IMR-90 (cell line): Measurements from ENCODE around the gene ITPKB. TPM values are rescaled to one million over a fixed set of nuclear protein-coding genes. Genes with fewer than 3 reads are reported as not detected.

Source experiments
- ATAC-seq: fragments of 200-7000 bp; cut with Tn5 transposase; 2 replicates; pipeline ENCODE4 v1.9.1; 2020; ENCODE audit warnings: low read depth, mild to moderate bottlenecking, moderate library complexity
- BruUV-seq: library from RNA; stranded (reverse); fragments of 400-500 nt; replicated peaks from 2 replicates; lab custom pipeline; 2021; lab: Mats Ljungman, UMichigan
- CTCF ChIA-PET: fragments of 300-600 bp; formaldehyde crosslinking; extraction: SDS; loops from one replicate; lab custom pipeline; 2021; ENCODE audit warnings: antibody characterized with exemption; lab: Yijun Ruan, JAX
- POLR2A ChIA-PET: fragments of 300-600 bp; sonication (Branson Sonifier 250); formaldehyde crosslinking; loops from one replicate; lab custom pipeline; 2022; ENCODE audit warnings: antibody characterized with exemption; ENCODE audit not compliant: unreplicated experiment; lab: Charles Lee
- DNase-seq: peaks from one replicate; pipeline ENCODE4 v3.0.0; 2013
- H2AFZ ChIP-seq: replicated peaks from 2 replicates; pipeline ENCODE3; 2013; ENCODE audit warnings: low read length, mild to moderate bottlenecking; ENCODE audit not compliant: poor library complexity
- H2AK5ac ChIP-seq: 2 replicates; pipeline ENCODE4 v1.6.1; 2013; ENCODE audit warnings: low read depth, low read length, inconsistent platforms
- H2AK9ac ChIP-seq: replicated peaks from 2 replicates; pipeline ENCODE3; 2013; ENCODE audit warnings: mild to moderate bottlenecking, low read depth, low read length, moderate library complexity; ENCODE audit not compliant: poor library complexity
- H2BK120ac ChIP-seq: 2 replicates; pipeline ENCODE4 v1.6.1; 2013; ENCODE audit warnings: low read depth, low read length, inconsistent platforms
- H2BK15ac ChIP-seq: 3 replicates; pipeline ENCODE4 v1.6.1; 2013; ENCODE audit warnings: low read depth, low read length, inconsistent platforms
- H2BK20ac ChIP-seq: 2 replicates; pipeline ENCODE4 v1.6.1; 2013; ENCODE audit warnings: low read depth, mild to moderate bottlenecking, inconsistent platforms, low read length, moderate library complexity
- H2BK5ac ChIP-seq: 2 replicates; pipeline ENCODE4 v1.6.1; 2013; ENCODE audit warnings: mild to moderate bottlenecking, low read depth, low read length, inconsistent platforms; ENCODE audit not compliant: poor library complexity, severe bottlenecking
- H3K14ac ChIP-seq: replicated peaks from 2 replicates; pipeline ENCODE4 v1.6.1; 2013; ENCODE audit warnings: low read depth, low read length, inconsistent platforms
- H3K18ac ChIP-seq: 2 replicates; pipeline ENCODE4 v1.6.1; 2013; ENCODE audit warnings: low read depth, low read length, control low read depth
- H3K23ac ChIP-seq: 2 replicates; pipeline ENCODE4 v1.6.1; 2013; ENCODE audit warnings: low read depth, low read length, inconsistent platforms
- H3K27ac ChIP-seq: 2 replicates; pipeline ENCODE4 v1.5.1; 2013; ENCODE audit warnings: mild to moderate bottlenecking, control low read depth, low read length; ENCODE audit not compliant: insufficient read depth
- H3K27me3 ChIP-seq: 2 replicates; pipeline ENCODE4 v1.6.1; 2013; ENCODE audit warnings: low read length; ENCODE audit not compliant: control insufficient read depth, insufficient read depth
- H3K36me3 ChIP-seq: 2 replicates; pipeline ENCODE4 v1.6.1; 2013; ENCODE audit warnings: low read length, mixed read lengths; ENCODE audit not compliant: control insufficient read depth, insufficient read depth
- H3K4ac ChIP-seq: 2 replicates; pipeline ENCODE4 v1.6.1; 2013; ENCODE audit warnings: low read depth, low read length, inconsistent platforms
- H3K4me1 ChIP-seq: 2 replicates; pipeline ENCODE4 v1.6.1; 2013; ENCODE audit warnings: low read length, mixed read lengths; ENCODE audit not compliant: control insufficient read depth, insufficient read depth
- H3K4me2 ChIP-seq: 2 replicates; pipeline ENCODE4 v1.6.1; 2013; ENCODE audit warnings: low read depth, mild to moderate bottlenecking, control low read depth, low read length, moderate library complexity
- H3K4me3 ChIP-seq: 2 replicates; pipeline ENCODE4 v1.5.1; 2013; ENCODE audit warnings: low read depth, mild to moderate bottlenecking, control low read depth, low read length, moderate library complexity; ENCODE audit not compliant: insufficient read depth
- H3K56ac ChIP-seq: 2 replicates; pipeline ENCODE4 v1.6.1; 2013; ENCODE audit warnings: low read length, inconsistent platforms; ENCODE audit not compliant: insufficient read depth; ENCODE audit errors: extremely low read depth
- H3K79me1 ChIP-seq, 2 experiments: 2 replicates each; pipeline ENCODE4 v1.6.1; 2013; ENCODE audit warnings: low read length in 2 of 2, inconsistent platforms in 1 of 2, low read depth in 1 of 2
- H3K9ac ChIP-seq: 2 replicates; pipeline ENCODE4 v1.6.1; 2013; ENCODE audit warnings: low read depth, low read length, control low read depth
- H3K9me1 ChIP-seq: 2 replicates; pipeline ENCODE4 v1.6.1; 2013; ENCODE audit warnings: low read length, inconsistent platforms; ENCODE audit not compliant: insufficient read depth
- H3K9me3 ChIP-seq: 2 replicates; pipeline ENCODE4 v1.6.1; 2013; ENCODE audit warnings: low read length; ENCODE audit not compliant: control insufficient read depth, insufficient read depth
- H4K20me1 ChIP-seq: 2 replicates; pipeline ENCODE4 v1.6.1; 2013; ENCODE audit warnings: low read length, inconsistent platforms; ENCODE audit not compliant: insufficient read depth
- H4K5ac ChIP-seq: 2 replicates; pipeline ENCODE4 v1.6.1; 2013; ENCODE audit warnings: mild to moderate bottlenecking, low read depth, low read length, control low read depth
- H4K8ac ChIP-seq, 2 experiments: 2 replicates each; pipeline ENCODE4 v1.6.1; 2013; ENCODE audit warnings: low read depth in 2 of 2, low read length in 2 of 2, control low read depth in 1 of 2, inconsistent platforms in 1 of 2
- H4K91ac ChIP-seq: 2 replicates; pipeline ENCODE4 v1.6.1; 2013; ENCODE audit warnings: low read depth, low read length, inconsistent platforms; ENCODE audit not compliant: insufficient read depth
- BHLHE40 ChIP-seq: fragments of 150-350 bp; IDR thresholded peaks from 2 replicates; pipeline ENCODE4 v1.6.1; 2016; ENCODE audit warnings: mild to moderate bottlenecking, low read depth, low read length
- CEBPB ChIP-seq: IDR thresholded peaks from 2 replicates; pipeline ENCODE4 v1.6.1; 2012; ENCODE audit warnings: low read depth, low read length, improper control_type of control experiment
- FOS ChIP-seq: fragments of 150-350 bp; IDR thresholded peaks from 2 replicates; pipeline ENCODE4 v1.6.1; 2016; ENCODE audit warnings: low read depth, low read length
- MAFK ChIP-seq: IDR thresholded peaks from 2 replicates; pipeline ENCODE4 v1.6.1; 2012; ENCODE audit warnings: low read depth, low read length, improper control_type of control experiment
- MAZ ChIP-seq: IDR thresholded peaks from 2 replicates; pipeline ENCODE4 v1.6.1; 2012; ENCODE audit warnings: low read depth, mild to moderate bottlenecking, low read length, improper control_type of control experiment, moderate library complexity, borderline replicate concordance
- NFE2L2 ChIP-seq: fragments of 150-350 bp; IDR thresholded peaks from 2 replicates; pipeline ENCODE4 v1.6.1; 2016; ENCODE audit warnings: low read depth, mild to moderate bottlenecking, low read length
- RFX5 ChIP-seq: IDR thresholded peaks from 2 replicates; pipeline ENCODE4 v1.8.0; 2012; ENCODE audit warnings: low read depth, mild to moderate bottlenecking, low read length, moderate library complexity
- SMC3 ChIP-seq: fragments of 150-350 bp; IDR thresholded peaks from 2 replicates; pipeline ENCODE4 v1.6.1; 2016; ENCODE audit warnings: low read depth, mild to moderate bottlenecking, antibody characterized with exemption, low read length, moderate library complexity
- WGBS, 2 experiments: methylation state at CpG; one replicate each; pipeline versions ENCODE4 v1.1.5 to v1.1.7; 2013; ENCODE audit warnings: missing lambda C conversion rate in 2 of 2; ENCODE audit not compliant: insufficient read length in 1 of 2; ENCODE audit errors: extremely low coverage in 2 of 2; 5-methylcytosine and 5-hydroxymethylcytosine counted together
- dilution Hi-C: fragments of 300-500 bp; cut with HindIII; formaldehyde crosslinking; loops from one replicate; pipeline ENCODE4 v1.14.3; 2018; ENCODE audit warnings: low sequenced_read_pairs; ENCODE audit not compliant: unreplicated experiment
- in situ Hi-C: fragments of 300-500 bp; cut with MboI; formaldehyde crosslinking; loops from 3 replicates; pipeline ENCODE4 v1.14.3; 2019; ENCODE audit warnings: low sequenced_read_pairs, inconsistent platforms, mixed read lengths
- intact Hi-C: fragments of 100-400 bp; cut with micrococcal nuclease; formaldehyde crosslinking; loops from 2 replicates; pipeline ENCODE4 v1.10.0; 2022
- polyA plus RNA-seq, 3 experiments: library from polyadenylated mRNA; depleted of rRNA; stranded (reverse); fragments of >200 nt; gene quantifications; 2 replicates each; pipeline ENCODE4 v1.2.3, GENCODE V29; 2012; ENCODE audit warnings: low replicate concordance in 1 of 3
- total RNA-seq: library from RNA; depleted of rRNA; stranded (reverse); fragments of >200 nt; gene quantifications from 2 replicates; pipeline ENCODE4 v1.2.3, GENCODE V29; 2012

ITPKB gene
- total and polyA plus RNA-seq, 2 of the 4 experiments (the other 2 are of a cell fraction), result 0.72 to 1.4 TPM

DNA sequence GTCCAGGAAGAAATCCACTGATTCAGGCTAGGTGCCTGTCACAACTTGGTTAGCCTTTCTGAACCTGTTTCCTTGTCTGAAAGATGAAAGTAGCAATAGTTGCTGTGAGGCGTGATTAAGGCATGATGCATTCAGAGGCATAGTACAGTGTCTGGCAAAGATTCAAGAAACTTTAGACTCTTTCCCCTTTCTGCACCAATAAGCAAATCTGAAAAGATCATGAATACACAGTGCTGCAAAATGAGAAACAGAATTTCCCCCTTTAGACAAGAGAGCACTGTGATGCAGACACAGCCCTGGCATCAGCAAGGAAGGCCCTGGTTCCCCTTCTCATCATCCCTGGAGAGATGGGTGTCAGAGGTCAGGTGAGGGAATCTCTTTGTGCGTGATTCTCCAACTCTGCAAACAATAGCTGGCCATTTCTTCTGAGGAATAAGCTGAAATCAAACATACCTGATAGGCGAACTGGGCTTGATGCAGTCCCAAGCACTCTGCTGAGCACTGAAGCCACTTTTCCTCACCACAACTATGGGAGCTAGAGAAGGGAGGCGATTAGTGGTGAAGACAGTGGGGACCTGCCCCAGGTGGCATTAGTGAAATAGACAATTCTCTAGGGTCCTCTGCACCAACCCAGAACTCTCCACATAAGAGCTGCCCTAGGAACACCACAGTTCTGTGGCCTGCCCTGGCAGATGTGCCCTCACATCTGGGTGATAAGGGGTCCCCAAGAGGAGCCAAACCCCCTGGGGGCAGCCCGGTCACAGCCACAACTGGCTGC, 41.7 kb downstream of the ITPKB start:
- H3K56ac ChIP-seq, result no peak overlapping the region
- no TSS peak for BruUV-seq
- TF ChIP-seq SMC3, result no peak
- peak; percentile 21; the same call in 1 of the 2 replicates for TF ChIP-seq FOS
- no peak for TF ChIP-seq BHLHE40
- peak; percentile 30; the same call in 1 of the 2 replicates for TF ChIP-seq CEBPB
- TF ChIP-seq MAZ, result no peak
- TF ChIP-seq NFE2L2, result no peak
- TF ChIP-seq MAFK, result peak; percentile 41; the same call in 1 of the 2 replicates
- no peak for TF ChIP-seq RFX5
- no peak overlapping the region for H3K4me2 ChIP-seq
- H2AK9ac ChIP-seq, result no peak overlapping the region
- WGBS, 2 experiments, result no CpG with 5 or more reads among the region's 5 CpGs
- H3K9me1 ChIP-seq, result 0 out of 2 replicates have a peak, but pooled peaks cover 9% of the 10 kb centered on the region
- H3K9me3 ChIP-seq, result no peaks in the 10 kb centered on the region
- H2AFZ ChIP-seq, result no peak overlapping the region
- peaks cover 10% of the 10 kb centered on the region; the same call in 1 of the 2 replicates for H3K4me1 ChIP-seq
- no peak overlapping the region for H2BK20ac ChIP-seq
- POLR2A ChIA-PET, result no interaction called here
- dilution Hi-C loops (no loop called here), intact Hi-C loops (no loop called here), in situ Hi-C loops (no loop called here)
- no peaks in the 10 kb centered on the region for H3K27me3 ChIP-seq
- no peak overlapping the region for H3K4me3 ChIP-seq
- no peak overlapping the region for H4K5ac ChIP-seq
- 0 out of 2 replicates have a peak overlapping the region, but pooled peaks have one; percentile 10 for H3K4ac ChIP-seq
- H3K18ac ChIP-seq, result no peak overlapping the region
- no peak overlapping the region for H4K8ac ChIP-seq
- DNase-seq (peak; percentile 89), ATAC-seq (peak; percentile 82)
- no peak overlapping the region for H4K91ac ChIP-seq
- no peak overlapping the region for H3K14ac ChIP-seq
- H4K20me1 ChIP-seq, result no peaks in the 10 kb centered on the region
- no peak overlapping the region for H3K27ac ChIP-seq
- no peak overlapping the region for H3K9ac ChIP-seq
- H2BK120ac ChIP-seq, result no peak overlapping the region
- no peak overlapping the region for H2BK5ac ChIP-seq
- H3K23ac ChIP-seq, result no peak overlapping the region
- no peak overlapping the region for H2AK5ac ChIP-seq
- CTCF ChIA-PET, result no interaction called here
- H2BK15ac ChIP-seq, result no peak overlapping the region
- H3K36me3 ChIP-seq, result no peaks in the 10 kb centered on the region
- no peaks in the 10 kb centered on the region for H3K79me1 ChIP-seq
